K562 (cell line): ENCODE data around the gene GPX7. TPM values are rescaled to one million over a fixed set of nuclear protein-coding genes. Genes with fewer than 3 reads are reported as not detected.

Experiments used
- ATAC-seq: fragments of 200-7000 bp; cut with Tn5 transposase; 3 replicates; pipeline ENCODE4 v1.9.1; 2020; ENCODE audit warnings: moderate library complexity
- BruUV-seq: library from RNA; stranded (reverse); fragments of 400-500 nt; replicated peaks from 2 replicates; lab custom pipeline; 2021; lab: Mats Ljungman, UMichigan
- CTCF ChIA-PET: fragments of 300-600 bp; formaldehyde crosslinking; extraction: SDS; loops from one replicate; lab custom pipeline; 2021; ENCODE audit warnings: low intra/inter-chr PET ratio; lab: Yijun Ruan, JAX
- POLR2A ChIA-PET: fragments of 300-600, 350-650 bp; sonication (Branson Sonifier 250); formaldehyde crosslinking; extraction: SDS; loops from one replicate; lab custom pipeline; 2021; ENCODE audit warnings: antibody characterized with exemption, inconsistent platforms; lab: Yijun Ruan, JAX
- DNase-seq, 4 experiments: peaks; one replicate each; pipeline versions ENCODE4 v3.0.0 to v3.0.0-alpha.2; 2011 to 2018; ENCODE audit warnings: low spot score in 3 of 4, mixed read lengths in 3 of 4; ENCODE audit errors: extremely low read depth in 1 of 4
- FAIRE-seq: peaks from 2 replicates; lab custom pipeline; 2011; peaks lifted over from hg19 to GRCh38; lab: Jason Lieb, UNC
- H2AFZ ChIP-seq: 2 replicates; pipeline ENCODE4 v1.6.0; 2011; ENCODE audit warnings: low read depth, low read length, control low read depth, inconsistent platforms
- H3K27ac ChIP-seq: fragments of 200-600 bp; 3 replicates; pipeline ENCODE4 v1.8.0; 2011; ENCODE audit warnings: low read depth, mild to moderate bottlenecking, control low read depth, inconsistent platforms, low read length, moderate library complexity, mixed read lengths; ENCODE audit errors: extremely low read depth
- H3K27me3 ChIP-seq, 2 experiments: fragments of 300-600 bp in 1 of 2; 2 replicates in 1 of 2; 3 replicates in 1 of 2; pipeline versions ENCODE4 v1.6.0 to v1.8.0; 2011; ENCODE audit warnings: inconsistent platforms in 2 of 2, low read length in 2 of 2, mild to moderate bottlenecking in 1 of 2, mixed read lengths in 1 of 2, moderate library complexity in 1 of 2; ENCODE audit not compliant: control insufficient read depth in 2 of 2, insufficient read depth in 2 of 2
- H3K36me3 ChIP-seq: fragments of 300-600 bp; 3 replicates; pipeline ENCODE4 v1.8.0; 2011; ENCODE audit warnings: mild to moderate bottlenecking, low read length, inconsistent platforms; ENCODE audit not compliant: control insufficient read depth, insufficient read depth
- H3K4me1 ChIP-seq, 2 experiments: fragments of 200-600 bp in 1 of 2; replicated peaks in 1 of 2; 2 replicates in 1 of 2; 3 replicates in 1 of 2; pipeline versions ENCODE4 v1.5.1 to v1.8.0; 2011; ENCODE audit warnings: inconsistent platforms in 2 of 2, low read length in 2 of 2, mild to moderate bottlenecking in 1 of 2, mixed read lengths in 1 of 2, moderate library complexity in 1 of 2; ENCODE audit not compliant: control insufficient read depth in 2 of 2, insufficient read depth in 2 of 2
- H3K4me2 ChIP-seq: 2 replicates; pipeline ENCODE4 v1.6.1; 2011; ENCODE audit warnings: low read length, control low read depth, inconsistent platforms, mixed read lengths; ENCODE audit not compliant: insufficient read depth
- H3K4me3 ChIP-seq: fragments of 200-600 bp; sonication (generic), shearing (Covaris generic); 2 replicates; pipeline ENCODE4 v1.5.1; 2016; ENCODE audit warnings: control low read depth, inconsistent platforms
- H3K79me2 ChIP-seq: fragments of 200-600 bp; 3 replicates; pipeline ENCODE4 v1.8.0; 2011; ENCODE audit warnings: low read length, inconsistent platforms; ENCODE audit not compliant: control insufficient read depth, insufficient read depth
- H3K9ac ChIP-seq, 2 experiments: 2 replicates each; pipeline versions ENCODE4 v1.6.0 to v1.6.1; 2011; ENCODE audit warnings: low read depth in 2 of 2, low read length in 2 of 2, control low read depth in 1 of 2, inconsistent platforms in 1 of 2, mild to moderate bottlenecking in 1 of 2, mixed read lengths in 1 of 2; ENCODE audit not compliant: insufficient read depth in 1 of 2
- H3K9me1 ChIP-seq: one replicate; pipeline ENCODE4 v1.6.0; 2011; ENCODE audit warnings: inconsistent platforms, mild to moderate bottlenecking, low read length, moderate library complexity; ENCODE audit not compliant: control insufficient read depth, insufficient read depth
- H3K9me3 ChIP-seq: replicated peaks from 2 replicates; pipeline ENCODE4 v1.5.1; 2011; ENCODE audit warnings: low read depth, low read length, inconsistent platforms; ENCODE audit not compliant: control insufficient read depth, insufficient read depth
- H4K20me1 ChIP-seq: replicated peaks from 2 replicates; pipeline ENCODE4 v1.6.1; 2011; ENCODE audit warnings: low read length, inconsistent platforms, mixed read lengths; ENCODE audit not compliant: control insufficient read depth, insufficient read depth
- DPF2 ChIP-seq: fragments of 450-650 bp; IDR thresholded peaks from 2 replicates; pipeline ENCODE4 v1.6.1; 2016
- ETV6 ChIP-seq, 3 experiments: fragments of 150-350 bp in 1 of 3; sonication (generic) in 1 of 3; formaldehyde crosslinking in 1 of 3; IDR thresholded peaks; 2 replicates each; pipeline versions ENCODE4 v1.6.1 to v1.8.0; 2014 to 2022; ENCODE audit warnings: borderline replicate concordance in 2 of 3, low read depth in 2 of 3, antibody characterized with exemption in 1 of 3, low read length in 1 of 3, mild to moderate bottlenecking in 1 of 3, missing genetic modification reagents in 1 of 3
- LCOR ChIP-seq: sonication (generic); formaldehyde crosslinking; IDR thresholded peaks from 2 replicates; pipeline ENCODE4 v1.8.0; 2022; ENCODE audit warnings: mild to moderate bottlenecking, missing genetic modification reagents
- MCM2 ChIP-seq: fragments of 450-650 bp; IDR thresholded peaks from 2 replicates; pipeline ENCODE4 v1.6.1; 2017; ENCODE audit warnings: low read depth, mild to moderate bottlenecking
- SMARCB1 ChIP-seq: IDR thresholded peaks from 2 replicates; pipeline ENCODE4 v1.6.1; 2011; ENCODE audit warnings: improper control_type of control experiment, low read depth; ENCODE audit not compliant: insufficient read length
- SNRNP70 ChIP-seq: fragments of 200-400 bp; formaldehyde crosslinking; optimal IDR thresholded peaks from 2 replicates; pipeline ENCODE3; 2017; ENCODE audit warnings: low read depth, low read length
- WGBS: fragments of 100-300 bp; shearing (Covaris generic); methylation state at CpG from one replicate; pipeline ENCODE4 v1.1.6; 2016; ENCODE audit warnings: low coverage, mixed read lengths; ENCODE audit not compliant: insufficient coverage; ENCODE audit errors: missing lambda C conversion rate; 5-methylcytosine and 5-hydroxymethylcytosine counted together
- in situ Hi-C: fragments of 300-500 bp; cut with MboI; formaldehyde crosslinking; loops from 4 replicates; pipeline ENCODE4 v1.15.0; 2018; ENCODE audit warnings: inconsistent platforms, mixed read lengths
- intact Hi-C: fragments of 100-400 bp; cut with micrococcal nuclease; formaldehyde crosslinking; loops from 2 replicates; pipeline ENCODE4 v1.14.2; 2022
- polyA plus RNA-seq, 8 experiments: library from polyadenylated mRNA; depleted of rRNA in 4 of 8; stranded (reverse) in 5 of 8; unstranded in 3 of 8; fragments of >200 nt; fragmentation: Nextera tagmentation in 2 of 8; fragmentation: Illumina TruSeq in 1 of 8; extraction: Ambion mirVana in 2 of 8; extraction: Trizol in 1 of 8; gene quantifications; 2 replicates each; pipeline versions ENCODE4 v1.2.1 to v1.2.3, GENCODE V29; 2011 to 2014; ENCODE audit warnings: inconsistent platforms in 1 of 8, missing spikeins in 1 of 8
- total RNA-seq, 7 experiments: library from RNA; depleted of rRNA in 6 of 7; stranded (reverse); fragments of >200 nt in 6 of 7; fragmentation: Illumina TruSeq in 2 of 7; extraction: Trizol in 2 of 7; gene quantifications; 2 replicates each; pipeline versions ENCODE4 v1.2.1 to v1.2.3, GENCODE V29; 2011 to 2021; ENCODE audit warnings: low replicate concordance in 1 of 7
- TF ChIP-seq, protein P1 (sequence below): fragments of 450-650 bp; formaldehyde crosslinking; IDR thresholded peaks from 2 replicates; pipeline ENCODE4 v1.4.0; 2022; ENCODE audit warnings: mild to moderate bottlenecking, moderate library complexity
- TF ChIP-seq, protein P2 (sequence below): sonication (generic); formaldehyde crosslinking; IDR thresholded peaks from 2 replicates; pipeline ENCODE4 v1.8.0; 2022; ENCODE audit warnings: mild to moderate bottlenecking, missing genetic modification reagents
- TF ChIP-seq, protein P3 (sequence below): sonication (generic); formaldehyde crosslinking; IDR thresholded peaks from 2 replicates; pipeline ENCODE4 v1.8.0; 2022; ENCODE audit warnings: mild to moderate bottlenecking, low read depth, missing genetic modification reagents
- TF ChIP-seq, protein P4 (sequence below): fragments of 250-450 bp; sonication (Bioruptor Pico); IDR thresholded peaks from 2 replicates; pipeline ENCODE4 v1.8.0; 2022; ENCODE audit warnings: moderate library complexity, mild to moderate bottlenecking, inconsistent platforms
- TF ChIP-seq, protein P5 (sequence below): fragments of 450-650 bp; IDR thresholded peaks from 2 replicates; pipeline ENCODE4 v1.6.1; 2016; ENCODE audit warnings: mild to moderate bottlenecking

Gene GPX7
- total and polyA plus RNA-seq, 9 of the 15 experiments (the other 6 are each of a cell fraction or from before 2014, with no cell fraction given), result 0.08 TPM; not detected in 8

DNA sequence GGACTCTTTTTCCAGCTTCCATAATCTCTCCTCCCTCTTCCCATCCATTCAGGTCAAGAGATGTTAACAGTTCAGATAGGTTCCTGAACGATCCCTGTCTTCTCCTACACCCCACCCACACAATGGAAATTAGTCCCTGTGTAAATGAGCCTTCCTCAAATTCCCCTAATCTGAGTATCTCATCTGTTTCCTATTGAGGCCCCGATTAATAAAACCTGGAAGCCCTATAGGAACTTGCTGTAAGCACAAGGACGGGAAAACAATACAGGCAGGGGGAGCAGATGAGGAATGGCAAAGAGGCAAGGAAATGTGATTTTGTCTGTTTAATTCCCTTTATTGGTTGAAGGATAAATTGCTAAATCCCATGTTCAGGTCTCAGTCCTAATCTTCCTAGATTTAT, 7.1 kb upstream of the GPX7 start:
- POLR2A ChIA-PET, result interaction anchor here (0.6 to 1.3 kb wide), 3 partner anchors 9 to 238 kb away, joined by 3 read pairs; no protein-coding TSS in a partner anchor
- TF ChIP-seq, protein P1, sequence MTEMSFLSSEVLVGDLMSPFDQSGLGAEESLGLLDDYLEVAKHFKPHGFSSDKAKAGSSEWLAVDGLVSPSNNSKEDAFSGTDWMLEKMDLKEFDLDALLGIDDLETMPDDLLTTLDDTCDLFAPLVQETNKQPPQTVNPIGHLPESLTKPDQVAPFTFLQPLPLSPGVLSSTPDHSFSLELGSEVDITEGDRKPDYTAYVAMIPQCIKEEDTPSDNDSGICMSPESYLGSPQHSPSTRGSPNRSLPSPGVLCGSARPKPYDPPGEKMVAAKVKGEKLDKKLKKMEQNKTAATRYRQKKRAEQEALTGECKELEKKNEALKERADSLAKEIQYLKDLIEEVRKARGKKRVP (CRISPR knock-in tag), result no peak
- TF ChIP-seq, protein P2, sequence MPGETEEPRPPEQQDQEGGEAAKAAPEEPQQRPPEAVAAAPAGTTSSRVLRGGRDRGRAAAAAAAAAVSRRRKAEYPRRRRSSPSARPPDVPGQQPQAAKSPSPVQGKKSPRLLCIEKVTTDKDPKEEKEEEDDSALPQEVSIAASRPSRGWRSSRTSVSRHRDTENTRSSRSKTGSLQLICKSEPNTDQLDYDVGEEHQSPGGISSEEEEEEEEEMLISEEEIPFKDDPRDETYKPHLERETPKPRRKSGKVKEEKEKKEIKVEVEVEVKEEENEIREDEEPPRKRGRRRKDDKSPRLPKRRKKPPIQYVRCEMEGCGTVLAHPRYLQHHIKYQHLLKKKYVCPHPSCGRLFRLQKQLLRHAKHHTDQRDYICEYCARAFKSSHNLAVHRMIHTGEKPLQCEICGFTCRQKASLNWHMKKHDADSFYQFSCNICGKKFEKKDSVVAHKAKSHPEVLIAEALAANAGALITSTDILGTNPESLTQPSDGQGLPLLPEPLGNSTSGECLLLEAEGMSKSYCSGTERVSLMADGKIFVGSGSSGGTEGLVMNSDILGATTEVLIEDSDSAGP, result no peak
- TF ChIP-seq SNRNP70 (no peak), DPF2 (no peak), MCM2 (no peak), ETV6 (IDR thresholded peaks at IDR 0.05; ENCODE audit: borderline replicate concordance in 1 of 2, low read depth in 2 of 2, low read length in 1 of 2) (no peak), ETV6 (CRISPR knock-in tag; IDR thresholded peaks at IDR 0.05; ENCODE audit: borderline replicate concordance) (no peak), LCOR (no peak), SMARCB1 (no peak)
- TF ChIP-seq, protein P3, sequence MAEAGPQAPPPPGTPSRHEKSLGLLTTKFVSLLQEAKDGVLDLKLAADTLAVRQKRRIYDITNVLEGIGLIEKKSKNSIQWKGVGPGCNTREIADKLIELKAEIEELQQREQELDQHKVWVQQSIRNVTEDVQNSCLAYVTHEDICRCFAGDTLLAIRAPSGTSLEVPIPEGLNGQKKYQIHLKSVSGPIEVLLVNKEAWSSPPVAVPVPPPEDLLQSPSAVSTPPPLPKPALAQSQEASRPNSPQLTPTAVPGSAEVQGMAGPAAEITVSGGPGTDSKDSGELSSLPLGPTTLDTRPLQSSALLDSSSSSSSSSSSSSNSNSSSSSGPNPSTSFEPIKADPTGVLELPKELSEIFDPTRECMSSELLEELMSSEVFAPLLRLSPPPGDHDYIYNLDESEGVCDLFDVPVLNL (CRISPR knock-in tag), result no peak
- TF ChIP-seq, protein P4, sequence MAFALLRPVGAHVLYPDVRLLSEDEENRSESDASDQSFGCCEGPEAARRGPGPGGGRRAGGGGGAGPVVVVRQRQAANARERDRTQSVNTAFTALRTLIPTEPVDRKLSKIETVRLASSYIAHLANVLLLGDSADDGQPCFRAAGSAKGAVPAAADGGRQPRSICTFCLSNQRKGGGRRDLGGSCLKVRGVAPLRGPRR (CRISPR knock-in tag), result no peak
- TF ChIP-seq, protein P5, sequence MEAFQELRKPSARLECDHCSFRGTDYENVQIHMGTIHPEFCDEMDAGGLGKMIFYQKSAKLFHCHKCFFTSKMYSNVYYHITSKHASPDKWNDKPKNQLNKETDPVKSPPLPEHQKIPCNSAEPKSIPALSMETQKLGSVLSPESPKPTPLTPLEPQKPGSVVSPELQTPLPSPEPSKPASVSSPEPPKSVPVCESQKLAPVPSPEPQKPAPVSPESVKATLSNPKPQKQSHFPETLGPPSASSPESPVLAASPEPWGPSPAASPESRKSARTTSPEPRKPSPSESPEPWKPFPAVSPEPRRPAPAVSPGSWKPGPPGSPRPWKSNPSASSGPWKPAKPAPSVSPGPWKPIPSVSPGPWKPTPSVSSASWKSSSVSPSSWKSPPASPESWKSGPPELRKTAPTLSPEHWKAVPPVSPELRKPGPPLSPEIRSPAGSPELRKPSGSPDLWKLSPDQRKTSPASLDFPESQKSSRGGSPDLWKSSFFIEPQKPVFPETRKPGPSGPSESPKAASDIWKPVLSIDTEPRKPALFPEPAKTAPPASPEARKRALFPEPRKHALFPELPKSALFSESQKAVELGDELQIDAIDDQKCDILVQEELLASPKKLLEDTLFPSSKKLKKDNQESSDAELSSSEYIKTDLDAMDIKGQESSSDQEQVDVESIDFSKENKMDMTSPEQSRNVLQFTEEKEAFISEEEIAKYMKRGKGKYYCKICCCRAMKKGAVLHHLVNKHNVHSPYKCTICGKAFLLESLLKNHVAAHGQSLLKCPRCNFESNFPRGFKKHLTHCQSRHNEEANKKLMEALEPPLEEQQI, result no peak
- TF ChIP-seq, all 486 proteins: peak for 0
- WGBS, result 13% methylated on average over 3 of the region's 3 CpGs
- Histone ChIP-seq H3K27ac (no peak overlapping the region), H4K20me1 (no peaks in the 10 kb centered on the region), H3K9me3 (no peaks in the 10 kb centered on the region), H3K79me2 (no peaks in the 10 kb centered on the region), H2AFZ (0 out of 2 replicates have a peak overlapping the region, but pooled peaks have one; percentile 4), H3K4me2 (no peak overlapping the region; the same call in 1 of the 2 replicates), H3K36me3 (no peaks in the 10 kb centered on the region), H3K9ac (no peak overlapping the region), H3K9me1 (no peaks in the 10 kb centered on the region), H3K4me1 (no peaks in the 10 kb centered on the region; a peak in 1 of 5 replicates), H3K27me3 (no peaks in the 10 kb centered on the region), H3K4me3 (no peak overlapping the region)
- CTCF ChIA-PET, result no interaction called here
- FAIRE-seq, result no peak
- no TSS peak for BruUV-seq
- no peak for DNase-seq
- in situ Hi-C loops, result no loop called here
- intact Hi-C loops, result no loop called here
- ATAC-seq, result no peak
